ENCODE measurements around the gene FRMD4A. TPM values are rescaled to one million over a fixed set of nuclear protein-coding genes. Genes with fewer than 3 reads are reported as not detected.

FRMD4A gene
- total RNA-seq, 1 donor from 2014 or later, result 20.2 TPM

DNA sequence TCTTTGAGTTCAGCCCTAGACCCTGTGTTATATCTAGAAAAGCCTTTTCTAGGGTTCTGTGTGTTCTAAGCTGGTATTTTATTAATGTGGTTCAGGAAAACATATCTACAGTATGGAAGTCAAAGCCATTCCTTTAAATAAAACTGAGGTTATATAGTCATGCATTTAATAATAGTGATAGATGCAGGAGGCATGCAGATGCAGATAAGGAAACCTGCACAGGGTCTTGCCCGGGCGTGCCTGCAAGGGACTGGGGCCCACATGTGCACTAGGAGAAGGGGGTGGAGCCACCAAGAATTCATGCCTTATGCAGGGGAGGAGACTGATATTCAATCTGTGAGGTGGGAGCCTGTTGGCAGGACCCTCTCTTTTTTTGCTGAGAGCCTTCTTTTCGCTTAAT, 572.4 kb downstream of the FRMD4A start:
- peaks cover 34% of the 10 kb centered on the region for H3K4me1 ChIP-seq
- no peaks in the 10 kb centered on the region for H3K79me2 ChIP-seq (ENCODE audit: low read depth)
- Mint-ChIP-seq H3K27ac (peak overlapping the region; percentile 70), H3K36me3 (peaks cover 2% of the 10 kb centered on the region), H3K9me3 (no peaks in the 10 kb centered on the region), H3K4me3 (no peak overlapping the region), H3K4me1 (peaks cover 18% of the 10 kb centered on the region), H3K27me3 (ENCODE audit: insufficient read depth, low read depth) (no peaks in the 10 kb centered on the region)
- peaks cover 30% of the 10 kb centered on the region for H3F3A ChIP-seq (ENCODE audit: low read depth)
- H3K9ac ChIP-seq, result no peak overlapping the region
- H3K27me3 ChIP-seq, result no peaks in the 10 kb centered on the region
- H3K9me3 ChIP-seq (ENCODE audit: low read depth), result no peaks in the 10 kb centered on the region
- H3K4me3 ChIP-seq, result no peak overlapping the region
- H3K36me3 ChIP-seq, result no peaks in the 10 kb centered on the region
- peak; percentile 37 for DNase-seq (ENCODE audit: low spot score)
- H2AFZ ChIP-seq (replicated peaks), result no peak overlapping the region
- TF ChIP-seq CTCF (IDR thresholded peaks at IDR 0.05), result no peak
- no peak for TF ChIP-seq EZH2 (IDR thresholded peaks at IDR 0.05)
- TF ChIP-seq EZH2phosphoT487 (IDR thresholded peaks at IDR 0.05), result no peak
- peak overlapping the region; percentile 84 for H3K27ac ChIP-seq
- peaks cover 5% of the 10 kb centered on the region for H4K20me1 ChIP-seq (ENCODE audit: low read depth)
- H3K4me2 ChIP-seq, result peak overlapping the region; percentile 48

DNA sequence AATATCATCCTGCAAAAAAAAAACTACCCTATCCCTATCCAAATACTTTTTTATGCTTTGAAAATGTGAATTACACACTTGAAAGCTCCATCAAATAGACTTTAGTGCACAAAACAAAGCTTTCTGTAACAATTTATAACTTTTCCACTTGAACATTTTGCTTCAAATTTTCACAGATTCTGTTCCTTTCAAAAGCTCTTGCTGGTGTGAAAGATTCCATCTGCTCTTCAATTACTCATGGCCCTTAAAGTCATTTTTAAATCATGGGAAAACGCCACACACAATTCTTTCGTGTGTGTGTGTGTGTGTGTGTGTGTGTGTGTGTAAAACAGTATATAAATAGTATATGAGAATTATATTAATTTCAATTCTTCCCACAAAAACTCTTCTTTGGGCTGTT, 576.4 kb downstream of the FRMD4A start:
- Histone ChIP-seq H2AFZ (replicated peaks) (no peak overlapping the region), H4K20me1 (ENCODE audit: low read depth) (peaks cover under 1% of the 10 kb centered on the region), H3K27ac (no peak overlapping the region), H3K4me1 (peaks cover 28% of the 10 kb centered on the region), H3K27me3 (no peaks in the 10 kb centered on the region), H3F3A (ENCODE audit: low read depth) (peaks cover 14% of the 10 kb centered on the region), H3K4me2 (no peak overlapping the region), H3K4me3 (no peak overlapping the region), H3K79me2 (ENCODE audit: low read depth) (no peaks in the 10 kb centered on the region), H3K9ac (no peak overlapping the region), H3K36me3 (no peaks in the 10 kb centered on the region), H3K9me3 (ENCODE audit: low read depth) (no peaks in the 10 kb centered on the region)
- H3K9me3 Mint-ChIP-seq, result no peaks in the 10 kb centered on the region
- peaks cover 11% of the 10 kb centered on the region for H3K4me1 Mint-ChIP-seq
- TF ChIP-seq EZH2 (IDR thresholded peaks at IDR 0.05), result no peak
- no peak for TF ChIP-seq EZH2phosphoT487 (IDR thresholded peaks at IDR 0.05)
- no peak for TF ChIP-seq CTCF (IDR thresholded peaks at IDR 0.05)
- H3K36me3 Mint-ChIP-seq, result peaks cover 4% of the 10 kb centered on the region
- no peak overlapping the region for H3K4me3 Mint-ChIP-seq
- no peaks in the 10 kb centered on the region for H3K27me3 Mint-ChIP-seq (ENCODE audit: insufficient read depth, low read depth)
- no peak for DNase-seq (ENCODE audit: low spot score)
- no peak overlapping the region for H3K27ac Mint-ChIP-seq

GRCh38 chr10:13751191-13751764, 579.4 kb downstream of the FRMD4A start:
- H3K4me2 ChIP-seq, result no peak overlapping the region
- no peaks in the 10 kb centered on the region for H3K79me2 ChIP-seq (ENCODE audit: low read depth)
- no peaks in the 10 kb centered on the region for H3K9me3 ChIP-seq (ENCODE audit: low read depth)
- no peak overlapping the region for H3K4me3 ChIP-seq
- H3K4me1 ChIP-seq, result peaks cover 12% of the 10 kb centered on the region
- no peak overlapping the region for H2AFZ ChIP-seq (replicated peaks)
- H3F3A ChIP-seq (ENCODE audit: low read depth), result no peaks in the 10 kb centered on the region
- H3K9ac ChIP-seq, result no peak overlapping the region
- DNase-seq (ENCODE audit: low spot score), result no peak
- Mint-ChIP-seq H3K27me3 (ENCODE audit: insufficient read depth, low read depth) (no peaks in the 10 kb centered on the region), H3K9me3 (no peaks in the 10 kb centered on the region), H3K27ac (no peak overlapping the region), H3K4me3 (no peak overlapping the region), H3K36me3 (peaks cover 7% of the 10 kb centered on the region), H3K4me1 (no peaks in the 10 kb centered on the region)
- no peaks in the 10 kb centered on the region for H3K36me3 ChIP-seq
- no peaks in the 10 kb centered on the region for H4K20me1 ChIP-seq (ENCODE audit: low read depth)
- TF ChIP-seq EZH2 (IDR thresholded peaks at IDR 0.05) (no peak), EZH2phosphoT487 (IDR thresholded peaks at IDR 0.05) (no peak), CTCF (IDR thresholded peaks at IDR 0.05) (no peak)
- H3K27me3 ChIP-seq, result no peaks in the 10 kb centered on the region
- no peak overlapping the region for H3K27ac ChIP-seq

Measured in neural progenitor cell (in vitro differentiated cells).